ENCODE measurements around the gene CAMKMT.

DNA sequence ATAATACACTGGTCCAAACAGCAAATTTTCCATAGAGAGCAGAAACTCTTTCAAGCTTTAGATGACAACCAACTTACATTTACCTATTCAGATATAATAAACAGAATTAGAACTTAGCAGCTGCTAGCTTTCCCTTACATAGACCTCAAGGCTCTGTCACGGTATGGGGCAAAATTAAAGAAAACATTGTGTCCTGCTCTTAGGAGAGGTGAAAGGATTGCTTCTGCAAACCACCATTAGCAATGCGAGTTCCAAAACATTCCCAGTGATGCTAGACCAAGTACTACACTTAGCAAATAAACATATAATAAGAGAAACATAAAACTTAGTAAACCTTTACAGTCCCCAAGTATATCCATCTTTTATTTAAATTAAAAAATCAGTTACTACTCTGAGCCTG is 183.3 kb downstream of the CAMKMT start:
- TF ChIP-seq, protein P1, sequence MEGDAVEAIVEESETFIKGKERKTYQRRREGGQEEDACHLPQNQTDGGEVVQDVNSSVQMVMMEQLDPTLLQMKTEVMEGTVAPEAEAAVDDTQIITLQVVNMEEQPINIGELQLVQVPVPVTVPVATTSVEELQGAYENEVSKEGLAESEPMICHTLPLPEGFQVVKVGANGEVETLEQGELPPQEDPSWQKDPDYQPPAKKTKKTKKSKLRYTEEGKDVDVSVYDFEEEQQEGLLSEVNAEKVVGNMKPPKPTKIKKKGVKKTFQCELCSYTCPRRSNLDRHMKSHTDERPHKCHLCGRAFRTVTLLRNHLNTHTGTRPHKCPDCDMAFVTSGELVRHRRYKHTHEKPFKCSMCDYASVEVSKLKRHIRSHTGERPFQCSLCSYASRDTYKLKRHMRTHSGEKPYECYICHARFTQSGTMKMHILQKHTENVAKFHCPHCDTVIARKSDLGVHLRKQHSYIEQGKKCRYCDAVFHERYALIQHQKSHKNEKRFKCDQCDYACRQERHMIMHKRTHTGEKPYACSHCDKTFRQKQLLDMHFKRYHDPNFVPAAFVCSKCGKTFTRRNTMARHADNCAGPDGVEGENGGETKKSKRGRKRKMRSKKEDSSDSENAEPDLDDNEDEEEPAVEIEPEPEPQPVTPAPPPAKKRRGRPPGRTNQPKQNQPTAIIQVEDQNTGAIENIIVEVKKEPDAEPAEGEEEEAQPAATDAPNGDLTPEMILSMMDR (IDR thresholded peaks at IDR 0.05; ENCODE audit: low read length): no peak
- TF ChIP-seq EZH2 (IDR thresholded peaks at IDR 0.05; ENCODE audit: borderline replicate concordance, low read length): no peak
